Neural cell (in vitro differentiated cells): Measurements from ENCODE around the gene MAPK7.

ENCODE experiments used
- EP300 ChIP-seq: fragments of 450-650 bp; conservative IDR thresholded peaks from 2 replicates; pipeline ENCODE4 v1.6.1; 2014; ENCODE audit warnings: antibody characterized with exemption, mild to moderate bottlenecking, moderate library complexity; ENCODE audit not compliant: poor library complexity, severe bottlenecking
- RAD21 ChIP-seq: fragments of 450-650 bp; conservative IDR thresholded peaks from 2 replicates; pipeline ENCODE4 v1.6.1; 2014; ENCODE audit warnings: antibody characterized with exemption, mild to moderate bottlenecking, moderate library complexity
- TF ChIP-seq, protein P1 (sequence below): fragments of 450-650 bp; IDR thresholded peaks from 2 replicates; pipeline ENCODE4 v1.5.1; 2014; ENCODE audit warnings: antibody characterized with exemption, mild to moderate bottlenecking, moderate library complexity; ENCODE audit not compliant: poor library complexity, severe bottlenecking

DNA sequence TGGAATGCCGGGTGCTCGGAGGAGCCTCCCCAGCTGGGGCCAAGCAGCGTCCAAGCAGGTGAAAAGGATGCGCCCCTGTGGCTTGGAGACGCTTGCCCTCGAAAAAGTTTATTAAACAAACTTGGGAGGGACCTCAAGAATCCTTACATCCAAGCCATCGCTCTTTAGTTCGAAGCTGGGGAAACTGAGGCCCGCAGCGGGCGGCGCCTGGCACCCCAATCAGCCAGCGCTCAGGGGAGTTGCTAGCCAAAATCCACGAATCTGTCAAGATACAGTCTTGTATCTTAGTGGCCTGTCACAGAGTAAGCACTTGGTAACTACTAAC is 15.2 kb upstream of the MAPK7 start:
- TF ChIP-seq EP300 (no peak), RAD21 (no peak)
- TF ChIP-seq, protein P1, sequence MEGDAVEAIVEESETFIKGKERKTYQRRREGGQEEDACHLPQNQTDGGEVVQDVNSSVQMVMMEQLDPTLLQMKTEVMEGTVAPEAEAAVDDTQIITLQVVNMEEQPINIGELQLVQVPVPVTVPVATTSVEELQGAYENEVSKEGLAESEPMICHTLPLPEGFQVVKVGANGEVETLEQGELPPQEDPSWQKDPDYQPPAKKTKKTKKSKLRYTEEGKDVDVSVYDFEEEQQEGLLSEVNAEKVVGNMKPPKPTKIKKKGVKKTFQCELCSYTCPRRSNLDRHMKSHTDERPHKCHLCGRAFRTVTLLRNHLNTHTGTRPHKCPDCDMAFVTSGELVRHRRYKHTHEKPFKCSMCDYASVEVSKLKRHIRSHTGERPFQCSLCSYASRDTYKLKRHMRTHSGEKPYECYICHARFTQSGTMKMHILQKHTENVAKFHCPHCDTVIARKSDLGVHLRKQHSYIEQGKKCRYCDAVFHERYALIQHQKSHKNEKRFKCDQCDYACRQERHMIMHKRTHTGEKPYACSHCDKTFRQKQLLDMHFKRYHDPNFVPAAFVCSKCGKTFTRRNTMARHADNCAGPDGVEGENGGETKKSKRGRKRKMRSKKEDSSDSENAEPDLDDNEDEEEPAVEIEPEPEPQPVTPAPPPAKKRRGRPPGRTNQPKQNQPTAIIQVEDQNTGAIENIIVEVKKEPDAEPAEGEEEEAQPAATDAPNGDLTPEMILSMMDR, result no peak
